Activated CD4-positive, alpha-beta memory T cell treated with anti-CD3 and anti-CD28 coated beads for 36 hours (primary cell): ENCODE data around the gene ABCA8. TPM values are rescaled to one million over a fixed set of nuclear protein-coding genes. Genes with fewer than 3 reads are reported as not detected.

Source experiments
- CTCF ChIA-PET: fragments of 350-600 bp; sonication (Branson Sonifier 250); formaldehyde crosslinking; loops from one replicate; lab custom pipeline; 2021; ENCODE audit warnings: antibody characterized with exemption, inconsistent platforms; lab: Charles Lee
- POLR2A ChIA-PET: fragments of 350-600 bp; sonication (Branson Sonifier 250); formaldehyde crosslinking; loops from one replicate; lab custom pipeline; 2021; ENCODE audit warnings: antibody characterized with exemption; lab: Charles Lee
- DNase-seq: peaks from one replicate; pipeline ENCODE4 v3.0.0-alpha.2; 2020
- H3K27ac Mint-ChIP-seq: one replicate; pipeline ENCODE4 v1.8.0; 2021; ENCODE audit warnings: mixed read lengths
- H3K27me3 Mint-ChIP-seq: one replicate; pipeline ENCODE4 v1.8.0; 2021; ENCODE audit warnings: mixed read lengths
- H3K36me3 Mint-ChIP-seq: one replicate; pipeline ENCODE4 v1.8.0; 2021; ENCODE audit warnings: mixed read lengths
- H3K4me1 Mint-ChIP-seq: one replicate; pipeline ENCODE4 v1.8.0; 2021; ENCODE audit warnings: low read depth, mixed read lengths
- H3K4me3 Mint-ChIP-seq: one replicate; pipeline ENCODE4 v1.8.0; 2021; ENCODE audit warnings: mild to moderate bottlenecking, mixed read lengths
- H3K9me3 Mint-ChIP-seq: one replicate; pipeline ENCODE4 v1.8.0; 2021; ENCODE audit warnings: mixed read lengths
- intact Hi-C: fragments of 100-400 bp; cut with micrococcal nuclease; formaldehyde crosslinking; loops from one replicate; pipeline ENCODE4 v1.15.1; 2023
- total RNA-seq, 2 experiments: library from RNA; stranded (reverse); gene quantifications; one replicate each; pipeline ENCODE4 v1.2.3, GENCODE V29; 2021

The ABCA8 gene
- total RNA-seq, 2 experiments from 2014 or later: not detected

DNA sequence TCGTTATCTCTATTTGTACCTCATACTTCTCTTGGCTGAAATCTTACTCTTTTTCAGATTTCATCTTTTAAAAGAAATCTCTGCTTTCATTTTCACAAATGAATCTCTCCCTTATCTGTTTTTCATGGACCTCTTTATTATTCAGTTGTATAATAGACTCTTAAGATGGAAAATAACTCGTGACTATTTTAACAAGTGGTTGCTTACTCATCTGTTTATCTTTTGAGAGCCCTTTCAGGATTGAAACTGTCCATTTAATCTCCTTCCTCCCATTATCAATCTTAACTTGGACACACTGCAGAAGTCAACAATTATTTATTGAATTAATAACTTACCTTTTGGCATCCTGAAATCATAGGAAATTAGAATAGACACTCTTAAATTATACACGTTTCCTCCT, 68.8 kb downstream of the ABCA8 start:
- H3K4me1 Mint-ChIP-seq: no peaks in the 10 kb centered on the region
- no peak for DNase-seq
- no peaks in the 10 kb centered on the region for H3K36me3 Mint-ChIP-seq
- H3K27me3 Mint-ChIP-seq: peaks cover 5% of the 10 kb centered on the region
- intact Hi-C loops: no loop called here
- ChIA-PET POLR2A (no interaction called here), CTCF (no interaction called here)
- H3K9me3 Mint-ChIP-seq: no peaks in the 10 kb centered on the region
- H3K4me3 Mint-ChIP-seq: no peak overlapping the region
- no peak overlapping the region for H3K27ac Mint-ChIP-seq

DNA sequence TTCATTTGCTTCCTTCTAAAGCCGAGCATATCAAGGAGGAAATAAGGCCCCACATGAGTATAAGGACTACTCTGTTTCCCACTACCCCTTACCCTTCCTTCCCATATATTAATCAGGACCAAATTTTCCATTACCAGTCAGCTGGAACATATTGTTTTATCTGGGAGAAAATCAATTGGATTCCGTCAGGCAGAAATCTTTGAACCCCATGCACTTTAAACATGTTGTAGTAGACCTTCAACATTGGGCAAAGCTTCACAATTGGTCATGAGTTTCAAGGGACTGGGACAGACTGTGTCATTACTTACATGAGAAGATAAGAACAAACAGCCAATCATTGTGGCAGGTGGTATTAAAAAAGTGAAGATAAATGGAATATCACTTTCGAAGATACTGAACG, 70.3 kb downstream of the ABCA8 start:
- no peak for DNase-seq
- ChIA-PET POLR2A (no interaction called here), CTCF (no interaction called here)
- H3K27ac Mint-ChIP-seq: no peak overlapping the region
- peaks cover 5% of the 10 kb centered on the region for H3K27me3 Mint-ChIP-seq
- intact Hi-C loops: no loop called here
- no peaks in the 10 kb centered on the region for H3K4me1 Mint-ChIP-seq
- H3K9me3 Mint-ChIP-seq: no peaks in the 10 kb centered on the region
- no peak overlapping the region for H3K4me3 Mint-ChIP-seq
- no peaks in the 10 kb centered on the region for H3K36me3 Mint-ChIP-seq

DNA sequence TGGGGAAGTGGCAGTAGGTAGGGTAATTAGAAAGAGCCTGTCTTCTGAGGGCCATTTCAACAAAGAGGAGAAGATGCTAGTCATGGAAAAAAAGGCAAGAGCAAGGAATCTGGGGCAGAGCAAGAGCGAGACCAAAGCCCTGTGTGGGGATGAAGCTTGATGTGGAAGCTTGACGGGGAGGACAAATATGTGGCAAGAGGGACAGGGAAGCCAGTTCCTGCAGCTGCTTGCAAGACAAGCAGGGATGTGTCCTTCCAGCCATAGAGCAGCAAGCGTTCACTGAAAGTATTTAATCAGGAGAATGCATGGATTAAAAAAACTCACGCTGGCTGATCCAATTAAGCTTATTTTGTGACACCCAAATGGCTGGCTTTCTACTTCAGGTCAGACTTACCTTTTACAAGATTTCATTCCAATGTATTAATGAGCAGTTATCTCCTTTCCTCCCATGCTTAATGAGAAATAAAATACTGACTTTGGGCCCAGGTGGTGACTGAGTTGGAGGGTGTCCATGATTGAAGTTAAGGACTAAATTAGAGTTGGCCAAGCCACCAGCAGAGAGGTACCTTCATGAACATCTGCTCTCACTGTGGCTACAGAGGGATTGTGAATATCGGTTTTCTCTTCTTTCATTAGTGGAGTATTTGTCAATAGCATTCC, 76.8 kb downstream of the ABCA8 start:
- POLR2A ChIA-PET: no interaction called here
- DNase-seq: no peak
- intact Hi-C loops: no loop called here
- peaks cover 12% of the 10 kb centered on the region for H3K27me3 Mint-ChIP-seq
- CTCF ChIA-PET: no interaction called here
- H3K4me1 Mint-ChIP-seq: no peaks in the 10 kb centered on the region
- H3K36me3 Mint-ChIP-seq: no peaks in the 10 kb centered on the region
- no peak overlapping the region for H3K4me3 Mint-ChIP-seq
- H3K9me3 Mint-ChIP-seq: peaks cover 3% of the 10 kb centered on the region
- H3K27ac Mint-ChIP-seq: no peak overlapping the region

DNA sequence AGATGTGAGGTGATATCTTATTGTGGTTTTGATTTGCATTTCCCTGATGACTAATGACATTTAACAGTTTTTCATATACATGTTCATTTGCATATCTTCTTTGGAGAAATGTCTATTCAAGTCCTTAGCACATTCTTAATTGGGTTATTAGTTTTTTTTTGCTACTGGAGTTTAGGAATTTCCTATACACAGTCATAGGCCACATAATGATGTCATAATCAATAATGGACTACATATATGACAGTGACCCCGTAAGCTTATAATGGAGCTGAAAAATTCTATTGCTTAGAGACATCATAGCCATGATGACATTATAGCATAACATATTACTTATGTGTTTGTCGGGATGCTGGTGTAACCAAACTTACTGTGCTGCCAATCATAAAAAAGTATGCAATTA, 83.7 kb downstream of the ABCA8 start:
- Mint-ChIP-seq H3K4me1 (no peaks in the 10 kb centered on the region), H3K27ac (no peak overlapping the region), H3K9me3 (no peaks in the 10 kb centered on the region), H3K4me3 (no peak overlapping the region), H3K27me3 (peaks cover 3% of the 10 kb centered on the region), H3K36me3 (no peaks in the 10 kb centered on the region)
- intact Hi-C loops: no loop called here
- DNase-seq: no peak
- ChIA-PET CTCF (no interaction called here), POLR2A (no interaction called here)

DNA sequence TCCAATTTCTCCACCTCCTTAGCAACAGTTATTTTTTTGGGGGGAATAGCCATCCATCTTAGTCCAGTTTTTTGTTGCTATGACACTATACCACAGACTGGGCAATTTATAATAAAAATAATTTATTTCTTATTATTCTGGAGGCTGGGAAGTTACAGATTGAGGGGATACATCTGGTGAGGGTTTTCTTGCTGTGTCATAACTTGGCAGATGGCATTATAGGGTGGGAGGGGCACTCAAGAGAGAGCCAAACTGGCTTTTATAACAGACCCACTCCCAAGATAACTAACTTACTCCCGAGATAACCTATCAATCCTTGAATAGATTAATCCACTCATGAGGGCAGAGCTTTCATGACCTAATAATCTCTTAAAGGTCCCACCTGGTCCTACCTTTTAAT, 84.2 kb downstream of the ABCA8 start:
- no peak for DNase-seq
- Mint-ChIP-seq H3K4me3 (no peak overlapping the region), H3K36me3 (no peaks in the 10 kb centered on the region), H3K4me1 (no peaks in the 10 kb centered on the region), H3K27ac (no peak overlapping the region), H3K27me3 (peaks cover 2% of the 10 kb centered on the region), H3K9me3 (no peaks in the 10 kb centered on the region)
- ChIA-PET CTCF (no interaction called here), POLR2A (no interaction called here)
- intact Hi-C loops: no loop called here

DNA sequence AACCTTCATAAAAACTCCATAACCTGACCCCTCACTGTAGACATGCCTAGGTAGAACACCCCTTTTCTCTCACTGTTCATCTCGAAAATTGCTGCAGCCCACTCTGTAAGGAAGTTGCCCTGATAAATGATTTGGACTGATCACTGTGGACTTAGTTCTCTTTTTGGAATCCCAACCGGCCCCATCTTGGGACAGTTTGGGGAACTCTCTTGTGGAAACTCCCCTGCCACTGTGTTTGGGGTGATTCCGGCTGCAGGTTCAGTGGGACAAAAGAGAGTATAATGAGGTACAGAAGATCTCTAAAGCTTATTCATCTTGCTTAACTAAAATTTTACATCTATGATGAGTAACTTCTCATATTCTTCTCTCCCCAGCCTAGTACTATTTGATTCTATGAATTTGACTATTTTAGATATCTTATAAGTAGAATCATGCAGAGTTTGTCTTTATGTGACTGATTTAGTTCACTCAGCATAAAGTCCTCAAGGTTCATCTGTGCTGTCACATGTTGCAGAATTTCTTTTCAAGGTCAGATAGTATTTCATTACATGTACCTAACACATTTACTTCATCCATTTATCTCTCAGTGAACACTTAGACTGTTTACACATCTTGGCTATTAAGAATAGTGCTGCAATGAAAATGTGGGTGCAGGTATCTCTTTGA, 84.9 kb downstream of the ABCA8 start:
- ChIA-PET CTCF (no interaction called here), POLR2A (no interaction called here)
- no peak overlapping the region for H3K27ac Mint-ChIP-seq
- no peak for DNase-seq
- no peaks in the 10 kb centered on the region for H3K36me3 Mint-ChIP-seq
- H3K4me3 Mint-ChIP-seq: no peak overlapping the region
- H3K9me3 Mint-ChIP-seq: no peaks in the 10 kb centered on the region
- peaks cover 1% of the 10 kb centered on the region for H3K27me3 Mint-ChIP-seq
- intact Hi-C loops: no loop called here
- no peaks in the 10 kb centered on the region for H3K4me1 Mint-ChIP-seq

DNA sequence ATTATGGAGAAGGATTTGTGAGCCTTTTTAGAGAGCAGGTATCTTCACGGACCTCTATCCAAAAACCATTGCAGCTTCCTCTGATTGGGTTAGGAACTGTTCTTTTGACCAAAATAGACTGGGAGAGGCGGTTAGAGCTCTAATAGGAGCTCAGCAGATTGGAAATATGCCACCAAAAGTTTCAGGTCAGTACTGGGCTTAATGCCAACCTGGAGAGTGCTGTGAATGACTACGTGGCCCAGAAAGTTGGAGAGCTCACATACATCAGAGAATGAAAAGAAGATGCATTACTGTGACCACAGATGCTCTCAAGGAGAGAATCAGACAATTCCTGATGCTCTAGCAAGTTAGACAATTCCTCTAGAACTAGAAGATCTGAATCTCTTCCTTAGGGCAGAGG, 86.5 kb downstream of the ABCA8 start:
- ChIA-PET CTCF (no interaction called here), POLR2A (no interaction called here)
- DNase-seq: no peak
- Mint-ChIP-seq H3K9me3 (peaks cover 2% of the 10 kb centered on the region), H3K4me3 (no peak overlapping the region), H3K4me1 (no peaks in the 10 kb centered on the region), H3K36me3 (no peaks in the 10 kb centered on the region), H3K27me3 (no peaks in the 10 kb centered on the region), H3K27ac (no peak overlapping the region)
- intact Hi-C loops: no loop called here

DNA sequence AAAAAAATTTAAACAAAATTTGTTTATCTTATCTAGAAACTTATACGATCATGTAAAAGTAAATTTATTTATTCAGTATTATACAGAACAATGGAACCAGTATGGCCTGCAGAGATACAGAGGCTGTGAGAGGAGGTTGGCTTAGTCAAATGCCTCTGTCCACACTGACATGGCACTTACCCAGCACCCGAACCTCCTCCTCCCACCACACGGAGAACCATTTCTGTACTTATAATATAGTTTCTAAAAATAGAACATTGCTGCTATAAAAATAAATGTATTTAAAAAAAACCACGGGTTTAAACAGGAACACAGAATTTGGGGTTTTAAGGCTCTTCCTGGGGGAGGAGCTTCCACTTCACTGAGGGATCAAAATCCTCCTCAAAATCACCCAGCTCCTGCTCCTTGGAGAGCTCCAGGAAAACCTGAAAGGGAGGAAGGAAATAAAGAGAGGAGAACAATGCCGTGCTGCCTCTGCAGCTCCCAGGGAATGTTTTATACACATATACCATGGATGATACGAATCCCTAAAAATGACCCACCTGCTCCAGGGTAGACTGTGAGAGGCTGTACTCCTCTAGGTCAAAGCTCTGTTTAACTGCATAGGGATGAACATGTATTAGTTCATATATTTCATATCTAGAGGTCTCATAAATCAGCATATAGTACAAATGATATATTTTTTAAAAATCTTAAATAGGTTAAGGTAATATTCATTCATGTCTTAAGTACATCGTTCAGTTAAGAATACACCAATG, 87.3 kb downstream of the ABCA8 start:
- ChIA-PET CTCF (no interaction called here), POLR2A (no interaction called here)
- Mint-ChIP-seq H3K4me1 (no peaks in the 10 kb centered on the region), H3K9me3 (peaks cover 8% of the 10 kb centered on the region), H3K4me3 (no peak overlapping the region), H3K27me3 (no peaks in the 10 kb centered on the region), H3K36me3 (no peaks in the 10 kb centered on the region), H3K27ac (no peak overlapping the region)
- intact Hi-C loops: no loop called here
- DNase-seq: no peak

DNA sequence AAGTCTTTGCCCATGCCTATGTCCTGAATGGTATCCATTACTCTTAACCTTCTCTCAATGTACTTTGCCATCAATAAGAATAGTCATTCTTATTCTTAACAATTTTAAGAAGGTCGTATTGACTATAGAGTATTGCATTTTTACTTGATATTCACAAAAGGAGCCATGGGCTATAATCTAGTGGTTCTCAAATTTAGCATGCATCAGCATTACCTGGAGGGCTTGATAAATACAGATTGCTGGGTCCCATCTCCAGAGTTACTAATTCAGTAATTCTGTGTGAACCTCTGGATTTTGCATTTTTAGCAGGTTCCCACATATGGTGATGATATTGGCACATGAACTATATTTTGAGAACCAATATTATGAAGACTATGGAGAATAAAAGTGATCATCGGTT, 89.6 kb downstream of the ABCA8 start:
- intact Hi-C loops: no loop called here
- CTCF ChIA-PET: no interaction called here

DNA sequence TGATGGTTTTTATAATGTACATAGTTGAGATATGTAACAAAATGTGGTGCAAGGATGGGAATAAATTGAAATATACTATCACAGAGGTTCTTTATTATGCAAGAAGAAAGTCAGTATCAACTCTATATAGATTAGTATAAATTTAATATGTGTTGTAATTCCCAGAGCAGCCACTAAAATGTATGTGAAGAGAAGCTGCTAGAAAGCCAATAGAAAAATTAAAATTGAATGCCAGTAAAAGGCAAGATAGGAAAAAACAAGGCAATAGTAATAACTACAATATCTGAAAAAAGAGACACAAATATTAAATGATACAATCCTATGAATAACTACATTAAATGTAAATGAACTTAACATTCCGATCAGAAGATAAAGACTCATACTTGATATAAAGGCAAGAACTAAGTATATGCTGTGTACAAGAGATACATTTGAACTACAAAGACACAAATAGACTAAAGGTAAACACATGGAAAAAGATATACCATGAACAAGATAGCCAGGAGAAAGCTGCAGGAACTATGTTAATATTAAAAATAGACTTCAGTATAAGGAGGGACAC, 92.0 kb downstream of the ABCA8 start:
- Mint-ChIP-seq H3K9me3 (peaks cover 8% of the 10 kb centered on the region), H3K4me3 (no peak overlapping the region), H3K36me3 (no peaks in the 10 kb centered on the region), H3K4me1 (no peaks in the 10 kb centered on the region), H3K27me3 (peaks cover 7% of the 10 kb centered on the region), H3K27ac (no peak overlapping the region)
- ChIA-PET CTCF (no interaction called here), POLR2A (no interaction called here)
- intact Hi-C loops: no loop called here
- no peak for DNase-seq

More for the DNA sequence above, 89.6 kb downstream of the ABCA8 start:
- no peaks in the 10 kb centered on the region for H3K4me1 Mint-ChIP-seq
- H3K27me3 Mint-ChIP-seq: no peaks in the 10 kb centered on the region
- H3K27ac Mint-ChIP-seq: no peak overlapping the region
- no peak overlapping the region for H3K4me3 Mint-ChIP-seq
- POLR2A ChIA-PET: no interaction called here
- DNase-seq: no peak
- peaks cover 8% of the 10 kb centered on the region for H3K9me3 Mint-ChIP-seq
- H3K36me3 Mint-ChIP-seq: no peaks in the 10 kb centered on the region

DNA sequence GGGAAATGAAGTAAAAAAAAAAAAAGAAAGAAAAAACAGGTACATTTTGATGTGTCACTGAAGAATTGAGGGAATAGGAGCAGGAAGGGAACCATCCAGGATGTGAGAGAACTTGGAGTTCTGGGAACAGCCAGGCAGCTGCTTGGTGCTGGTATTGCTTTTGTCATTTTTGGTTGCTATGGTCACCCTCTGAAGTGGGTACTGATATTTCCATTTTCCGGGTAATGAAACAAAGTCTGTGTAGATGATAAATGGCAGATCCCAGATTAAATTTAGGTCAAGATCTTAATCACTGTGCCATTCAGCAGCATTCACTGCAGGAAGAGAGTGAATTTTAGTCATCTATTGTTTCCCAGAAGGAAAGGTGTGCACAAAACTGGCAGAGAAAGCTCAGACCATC, 93.6 kb downstream of the ABCA8 start:
- no peaks in the 10 kb centered on the region for H3K4me1 Mint-ChIP-seq
- H3K27ac Mint-ChIP-seq: no peak overlapping the region
- no peak for DNase-seq
- peaks cover 8% of the 10 kb centered on the region for H3K9me3 Mint-ChIP-seq
- POLR2A ChIA-PET: no interaction called here
- CTCF ChIA-PET: no interaction called here
- H3K4me3 Mint-ChIP-seq: no peak overlapping the region
- no peaks in the 10 kb centered on the region for H3K36me3 Mint-ChIP-seq
- intact Hi-C loops: no loop called here
- peaks cover 8% of the 10 kb centered on the region for H3K27me3 Mint-ChIP-seq

DNA sequence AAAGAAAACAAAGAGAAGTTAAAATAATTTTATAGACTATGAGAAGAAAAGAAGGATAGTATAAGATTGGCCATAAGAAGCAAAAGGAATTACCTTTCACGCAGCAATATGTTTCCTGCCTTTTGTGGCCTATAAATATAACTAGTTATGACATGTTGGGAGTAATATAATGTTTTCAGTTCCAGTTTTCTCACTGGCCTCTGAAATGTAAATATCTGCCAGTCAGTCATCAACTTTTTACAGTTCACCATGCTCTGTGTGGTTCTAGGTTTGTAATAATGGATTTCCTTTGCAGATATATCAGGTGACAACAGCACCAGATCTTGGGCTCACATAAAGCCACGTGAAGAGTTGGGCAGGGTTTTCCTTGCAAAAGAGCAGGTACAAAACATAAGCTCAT, 94.3 kb downstream of the ABCA8 start:
- H3K4me1 Mint-ChIP-seq: no peaks in the 10 kb centered on the region
- intact Hi-C loops: no loop called here
- no peak for DNase-seq
- H3K36me3 Mint-ChIP-seq: no peaks in the 10 kb centered on the region
- ChIA-PET POLR2A (no interaction called here), CTCF (no interaction called here)
- peaks cover 8% of the 10 kb centered on the region for H3K9me3 Mint-ChIP-seq
- H3K27ac Mint-ChIP-seq: no peak overlapping the region
- peaks cover 8% of the 10 kb centered on the region for H3K27me3 Mint-ChIP-seq
- H3K4me3 Mint-ChIP-seq: no peak overlapping the region
